HG02798 (cell line): ENCODE results near the gene IFTAP.

Experiments used
- ATAC-seq: cut with Tn5 transposase; IDR thresholded peaks from one replicate; pipeline ENCODE4 v1.9.1; 2021; ENCODE audit warnings: mild to moderate bottlenecking; ENCODE audit not compliant: unreplicated experiment, poor library complexity

The IFTAP gene

GRCh38 chr11:36700246-36700645, 105.9 kb downstream of the IFTAP start:
- no peak for ATAC-seq

DNA sequence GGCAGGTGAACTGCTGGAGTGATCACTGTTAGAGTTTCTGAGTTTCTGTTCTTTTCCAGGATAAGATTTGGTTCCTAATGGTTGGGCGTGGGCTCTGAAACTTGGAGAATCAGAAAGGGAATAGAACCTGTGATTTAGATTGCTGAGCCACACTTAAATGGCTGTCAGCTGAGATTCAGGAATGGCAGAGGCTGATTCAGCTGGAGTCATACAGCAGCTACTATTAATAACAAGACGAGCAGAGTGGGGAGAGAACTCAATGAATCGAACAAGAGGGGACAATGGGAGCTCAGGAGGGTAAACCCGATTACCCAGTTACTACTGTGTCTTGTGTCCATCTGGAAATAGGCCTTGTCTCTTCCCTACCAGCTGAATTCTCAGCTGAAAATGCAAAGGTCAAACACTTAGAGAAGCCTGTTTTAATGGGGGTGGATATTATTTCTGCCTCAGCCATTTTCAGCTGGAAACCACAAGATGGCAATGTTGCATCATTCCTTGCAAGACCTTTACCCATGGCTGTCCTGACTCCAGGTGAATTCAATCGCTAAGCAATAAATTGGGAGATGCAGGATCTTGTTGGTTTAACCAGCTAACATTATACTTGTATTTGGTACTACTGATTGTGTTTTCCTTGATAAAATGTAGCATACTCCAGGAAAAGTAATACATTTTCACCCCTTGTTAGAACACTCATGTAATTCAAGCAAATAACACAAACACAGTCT, 108.2 kb downstream of the IFTAP start:
- peak; percentile 83 for ATAC-seq

- peak; percentile 73 for ATAC-seq
Observed at GRCh38 chr11:36703055-36703404, 108.7 kb downstream of the IFTAP start.
